HepG2 (cell line): Measurements from ENCODE around the gene CCND1. TPM values are rescaled to one million over a fixed set of nuclear protein-coding genes. Genes with fewer than 3 reads are reported as not detected.
A peak's percentile ranks its signal among the peaks of the same experiment; 100 is the strongest.

Source experiments
- ATF7-NPFF ChIP-seq: sonication (generic); formaldehyde crosslinking; IDR thresholded peaks from 2 replicates; pipeline ENCODE4 v1.8.1; 2023; ENCODE audit warnings: mild to moderate bottlenecking, low read depth, missing genetic modification reagents, moderate library complexity
- FOSL2 ChIP-seq: sonication (generic); formaldehyde crosslinking; IDR thresholded peaks from 2 replicates; pipeline ENCODE4 v1.4.0; 2020; ENCODE audit warnings: missing genetic modification reagents
- KLF9 ChIP-seq: IDR thresholded peaks from 2 replicates; pipeline ENCODE4 v1.6.1; 2016; ENCODE audit warnings: low read depth
- MED8 ChIP-seq: sonication (generic); formaldehyde crosslinking; IDR thresholded peaks from 2 replicates; pipeline ENCODE4 v1.8.1; 2023; ENCODE audit warnings: mild to moderate bottlenecking, missing genetic modification reagents; ENCODE audit not compliant: insufficient replicate concordance
- RAD51 ChIP-seq: fragments of 450-650 bp; IDR thresholded peaks from 2 replicates; pipeline ENCODE4 v1.6.1; 2016; ENCODE audit warnings: borderline replicate concordance
- SP5 ChIP-seq: IDR thresholded peaks from 2 replicates; pipeline ENCODE4 v1.6.1; 2016; ENCODE audit warnings: low read depth, borderline replicate concordance
- SRSF9 ChIP-seq: fragments of 200-400 bp; formaldehyde crosslinking; IDR thresholded peaks from 2 replicates; pipeline ENCODE4 v1.6.1; 2018; ENCODE audit warnings: borderline replicate concordance, mild to moderate bottlenecking, low read depth, low read length; ENCODE audit not compliant: insufficient read depth, poor library complexity, severe bottlenecking
- THYN1 ChIP-seq: sonication (generic); formaldehyde crosslinking; IDR thresholded peaks from 2 replicates; pipeline ENCODE4 v1.8.1; 2023; ENCODE audit warnings: low read depth, mild to moderate bottlenecking, moderate library complexity, missing genetic modification reagents, borderline replicate concordance
- ZBTB42 ChIP-seq: sonication (generic); formaldehyde crosslinking; IDR thresholded peaks from 2 replicates; pipeline ENCODE4 v1.5.0; 2020; ENCODE audit warnings: mild to moderate bottlenecking, missing genetic modification reagents
- ZFX ChIP-seq: sonication (generic); formaldehyde crosslinking; IDR thresholded peaks from 2 replicates; pipeline ENCODE4 v1.4.0; 2020; ENCODE audit warnings: mild to moderate bottlenecking, low read depth, missing genetic modification reagents, moderate library complexity
- ZNF350 ChIP-seq: sonication (generic); formaldehyde crosslinking; IDR thresholded peaks from 2 replicates; pipeline ENCODE4 v1.4.0; 2020; ENCODE audit warnings: mild to moderate bottlenecking, low read depth, missing genetic modification reagents, borderline replicate concordance
- ZNF550 ChIP-seq: sonication (generic); formaldehyde crosslinking; IDR thresholded peaks from 2 replicates; pipeline ENCODE4 v1.4.0; 2020; ENCODE audit warnings: mild to moderate bottlenecking, missing genetic modification reagents, borderline replicate concordance
- ZNF724P ChIP-seq: sonication (generic); formaldehyde crosslinking; IDR thresholded peaks from 2 replicates; pipeline ENCODE4 v1.8.0; 2022; ENCODE audit warnings: missing genetic modification reagents, borderline replicate concordance
- ZNF749 ChIP-seq: sonication (generic); formaldehyde crosslinking; IDR thresholded peaks from 2 replicates; pipeline ENCODE4 v1.8.0; 2022; ENCODE audit warnings: mild to moderate bottlenecking, missing genetic modification reagents, moderate library complexity, borderline replicate concordance
- ZSCAN9 ChIP-seq: IDR thresholded peaks from 2 replicates; pipeline ENCODE4 v1.6.1; 2016; ENCODE audit warnings: borderline replicate concordance
- polyA plus RNA-seq, 8 experiments: library from polyadenylated mRNA; depleted of rRNA in 3 of 8; stranded (reverse) in 7 of 8; unstranded in 1 of 8; fragments of >200 nt; fragmentation: Illumina TruSeq in 4 of 8; extraction: Trizol in 4 of 8; gene quantifications; 2 replicates each; pipeline versions ENCODE4 v1.2.1 to v1.2.3, GENCODE V29; 2011 to 2016; ENCODE audit warnings: low read depth in 4 of 8, missing spikeins in 1 of 8, mixed read lengths in 1 of 8; ENCODE audit not compliant: insufficient read depth in 1 of 8
- total RNA-seq, 5 experiments: library from RNA; depleted of rRNA; stranded (reverse); fragments of >200 nt; fragmentation: Illumina TruSeq; extraction: Trizol; gene quantifications; 2 replicates each; pipeline ENCODE4 v1.2.3, GENCODE V29; 2016; ENCODE audit warnings: low read depth in 1 of 5
- TF ChIP-seq, protein P1 (sequence below): sonication (generic); formaldehyde crosslinking; IDR thresholded peaks from 2 replicates; pipeline ENCODE4 v1.5.0; 2020; ENCODE audit warnings: mild to moderate bottlenecking, missing genetic modification reagents
- TF ChIP-seq, protein P2 (sequence below): sonication (generic); formaldehyde crosslinking; IDR thresholded peaks from 2 replicates; pipeline ENCODE4 v1.4.0; 2020; ENCODE audit warnings: missing genetic modification reagents
- TF ChIP-seq, protein P3 (sequence below): sonication (generic); formaldehyde crosslinking; IDR thresholded peaks from 2 replicates; pipeline ENCODE4 v1.5.0; 2020; ENCODE audit warnings: missing genetic modification reagents
- TF ChIP-seq, protein P4 (sequence below): sonication (generic); formaldehyde crosslinking; IDR thresholded peaks from 2 replicates; pipeline ENCODE4 v1.4.0; 2020; ENCODE audit warnings: missing genetic modification reagents, borderline replicate concordance

The CCND1 gene
- total and polyA plus RNA-seq, 2 of the 13 experiments (the other 11 are each of a cell fraction or from before 2014, with no cell fraction given), result 107 to 136 TPM

DNA sequence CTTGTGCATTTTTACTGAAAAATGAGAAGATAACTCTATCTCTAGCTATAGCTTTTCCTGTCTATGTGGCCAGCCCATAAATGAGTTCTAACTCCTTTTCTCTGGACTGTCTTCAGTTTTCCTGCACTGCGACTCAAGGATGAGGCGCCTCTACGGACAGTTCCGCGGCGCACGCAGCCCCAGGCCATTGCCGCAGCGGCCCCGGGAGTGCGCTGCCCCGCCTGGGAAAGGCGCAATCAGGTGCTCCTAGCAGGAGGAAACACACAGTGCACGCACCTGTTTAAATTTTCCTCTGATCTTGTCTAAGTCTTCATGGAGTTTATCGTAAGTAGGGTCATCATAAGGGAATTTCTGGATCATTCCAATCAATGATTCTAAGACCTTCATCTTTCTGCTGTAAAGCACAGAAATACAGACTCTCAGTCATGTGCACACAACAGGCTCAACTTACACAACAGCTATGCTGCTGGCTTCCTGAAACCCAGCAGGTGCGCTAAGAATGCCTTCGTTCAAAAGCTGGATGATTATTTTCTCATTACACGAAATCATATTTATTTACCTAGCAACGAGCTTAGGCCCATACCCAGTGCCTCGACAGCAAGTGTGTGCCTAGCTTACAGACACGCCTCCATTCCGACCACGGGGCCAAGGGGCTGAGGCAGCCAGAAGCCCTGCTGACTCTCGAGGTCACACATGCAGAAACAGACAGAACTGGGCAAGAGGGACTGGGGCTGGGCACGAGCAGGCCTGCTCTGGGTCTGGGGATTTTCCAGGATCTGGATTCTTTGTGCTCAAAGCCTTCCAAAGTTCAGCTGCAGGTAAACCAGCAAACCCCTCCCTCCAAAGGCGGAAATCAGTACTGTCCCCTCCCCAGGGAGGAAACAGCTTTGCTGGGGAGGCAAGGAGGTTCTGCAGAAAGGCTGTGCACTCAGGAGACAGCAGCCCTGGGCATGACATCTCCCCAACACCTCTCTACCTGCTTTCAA, 27.0 kb downstream of the CCND1 start (continued):
- TF ChIP-seq, protein P1, sequence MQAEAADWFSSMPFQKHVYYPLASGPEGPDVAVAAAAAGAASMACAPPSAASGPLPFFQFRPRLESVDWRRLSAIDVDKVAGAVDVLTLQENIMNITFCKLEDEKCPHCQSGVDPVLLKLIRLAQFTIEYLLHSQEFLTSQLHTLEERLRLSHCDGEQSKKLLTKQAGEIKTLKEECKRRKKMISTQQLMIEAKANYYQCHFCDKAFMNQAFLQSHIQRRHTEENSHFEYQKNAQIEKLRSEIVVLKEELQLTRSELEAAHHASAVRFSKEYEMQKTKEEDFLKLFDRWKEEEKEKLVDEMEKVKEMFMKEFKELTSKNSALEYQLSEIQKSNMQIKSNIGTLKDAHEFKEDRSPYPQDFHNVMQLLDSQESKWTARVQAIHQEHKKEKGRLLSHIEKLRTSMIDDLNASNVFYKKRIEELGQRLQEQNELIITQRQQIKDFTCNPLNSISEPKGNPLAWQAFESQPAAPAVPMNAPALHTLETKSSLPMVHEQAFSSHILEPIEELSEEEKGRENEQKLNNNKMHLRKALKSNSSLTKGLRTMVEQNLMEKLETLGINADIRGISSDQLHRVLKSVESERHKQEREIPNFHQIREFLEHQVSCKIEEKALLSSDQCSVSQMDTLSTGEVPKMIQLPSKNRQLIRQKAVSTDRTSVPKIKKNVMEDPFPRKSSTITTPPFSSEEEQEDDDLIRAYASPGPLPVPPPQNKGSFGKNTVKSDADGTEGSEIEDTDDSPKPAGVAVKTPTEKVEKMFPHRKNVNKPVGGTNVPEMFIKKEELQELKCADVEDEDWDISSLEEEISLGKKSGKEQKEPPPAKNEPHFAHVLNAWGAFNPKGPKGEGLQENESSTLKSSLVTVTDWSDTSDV (CRISPR knock-in tag), result no peak
- TF ChIP-seq ZBTB42 (no peak), SP5 (CRISPR knock-in tag) (peak; percentile 75), ZSCAN9 (peak; percentile 95), ZNF350 (CRISPR knock-in tag) (peak; percentile 50; the same call in 1 of the 2 replicates), ZNF550 (CRISPR knock-in tag) (no peak), FOSL2 (CRISPR knock-in tag) (peak; percentile 67), ZFX (CRISPR knock-in tag) (peak; percentile 94), ATF7-NPFF (CRISPR knock-in tag) (peak; percentile 91; the same call in 1 of the 2 replicates), KLF9 (CRISPR knock-in tag) (no peak), ZNF724P (CRISPR knock-in tag) (peak; percentile 90; the same call in 1 of the 2 replicates), ZNF749 (peak; percentile 88), MED8 (CRISPR knock-in tag) (peak; percentile 71), THYN1 (0 out of 2 replicates have a peak, but pooled peaks have one; percentile 63), SRSF9 (no peak), RAD51 (no peak)
- TF ChIP-seq, protein P2, sequence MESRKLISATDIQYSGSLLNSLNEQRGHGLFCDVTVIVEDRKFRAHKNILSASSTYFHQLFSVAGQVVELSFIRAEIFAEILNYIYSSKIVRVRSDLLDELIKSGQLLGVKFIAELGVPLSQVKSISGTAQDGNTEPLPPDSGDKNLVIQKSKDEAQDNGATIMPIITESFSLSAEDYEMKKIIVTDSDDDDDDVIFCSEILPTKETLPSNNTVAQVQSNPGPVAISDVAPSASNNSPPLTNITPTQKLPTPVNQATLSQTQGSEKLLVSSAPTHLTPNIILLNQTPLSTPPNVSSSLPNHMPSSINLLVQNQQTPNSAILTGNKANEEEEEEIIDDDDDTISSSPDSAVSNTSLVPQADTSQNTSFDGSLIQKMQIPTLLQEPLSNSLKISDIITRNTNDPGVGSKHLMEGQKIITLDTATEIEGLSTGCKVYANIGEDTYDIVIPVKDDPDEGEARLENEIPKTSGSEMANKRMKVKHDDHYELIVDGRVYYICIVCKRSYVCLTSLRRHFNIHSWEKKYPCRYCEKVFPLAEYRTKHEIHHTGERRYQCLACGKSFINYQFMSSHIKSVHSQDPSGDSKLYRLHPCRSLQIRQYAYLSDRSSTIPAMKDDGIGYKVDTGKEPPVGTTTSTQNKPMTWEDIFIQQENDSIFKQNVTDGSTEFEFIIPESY (CRISPR knock-in tag), result peak; percentile 61; the same call in 1 of the 2 replicates
- TF ChIP-seq, protein P3, sequence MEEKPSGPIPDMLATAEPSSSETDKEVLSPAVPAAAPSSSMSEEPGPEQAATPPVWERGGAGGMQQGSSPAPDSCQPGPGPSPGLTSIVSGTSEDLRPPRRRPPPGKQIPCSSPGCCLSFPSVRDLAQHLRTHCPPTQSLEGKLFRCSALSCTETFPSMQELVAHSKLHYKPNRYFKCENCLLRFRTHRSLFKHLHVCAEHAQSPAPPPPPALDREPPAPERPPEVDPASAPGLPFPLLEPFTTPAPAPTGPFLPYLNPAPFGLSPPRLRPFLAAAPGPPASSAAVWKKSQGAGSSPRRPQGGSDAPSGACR, result no peak
- TF ChIP-seq, protein P4, sequence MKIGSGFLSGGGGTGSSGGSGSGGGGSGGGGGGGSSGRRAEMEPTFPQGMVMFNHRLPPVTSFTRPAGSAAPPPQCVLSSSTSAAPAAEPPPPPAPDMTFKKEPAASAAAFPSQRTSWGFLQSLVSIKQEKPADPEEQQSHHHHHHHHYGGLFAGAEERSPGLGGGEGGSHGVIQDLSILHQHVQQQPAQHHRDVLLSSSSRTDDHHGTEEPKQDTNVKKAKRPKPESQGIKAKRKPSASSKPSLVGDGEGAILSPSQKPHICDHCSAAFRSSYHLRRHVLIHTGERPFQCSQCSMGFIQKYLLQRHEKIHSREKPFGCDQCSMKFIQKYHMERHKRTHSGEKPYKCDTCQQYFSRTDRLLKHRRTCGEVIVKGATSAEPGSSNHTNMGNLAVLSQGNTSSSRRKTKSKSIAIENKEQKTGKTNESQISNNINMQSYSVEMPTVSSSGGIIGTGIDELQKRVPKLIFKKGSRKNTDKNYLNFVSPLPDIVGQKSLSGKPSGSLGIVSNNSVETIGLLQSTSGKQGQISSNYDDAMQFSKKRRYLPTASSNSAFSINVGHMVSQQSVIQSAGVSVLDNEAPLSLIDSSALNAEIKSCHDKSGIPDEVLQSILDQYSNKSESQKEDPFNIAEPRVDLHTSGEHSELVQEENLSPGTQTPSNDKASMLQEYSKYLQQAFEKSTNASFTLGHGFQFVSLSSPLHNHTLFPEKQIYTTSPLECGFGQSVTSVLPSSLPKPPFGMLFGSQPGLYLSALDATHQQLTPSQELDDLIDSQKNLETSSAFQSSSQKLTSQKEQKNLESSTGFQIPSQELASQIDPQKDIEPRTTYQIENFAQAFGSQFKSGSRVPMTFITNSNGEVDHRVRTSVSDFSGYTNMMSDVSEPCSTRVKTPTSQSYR (CRISPR knock-in tag), result peak; percentile 59; the same call in 1 of the 2 replicates
